MV-4-11 (cell line): ENCODE data around the gene CD101.
"Not testable (repeated sequence)": the region's sequence is repeated elsewhere in the genome, so short reads cannot be mapped to it uniquely, and the experiment has no call there.

Experiments used
- DNase-seq: peaks from one replicate; lab custom pipeline; 2025; lab: John Stamatoyannopoulos, UW

The CD101 gene

GRCh38 chr1:117001254-117001927, at the start of gene CD101:
Gene CD101 (plus strand): TSS chr1:117001760. CDS start chr1:117001818, 58 bp downstream.
- peak; percentile 91 for DNase-seq

- no peak for DNase-seq
These were observed 48.8 kb upstream of the CD101 start for GRCh38 chr1:116952738-116953275.

GRCh38 chr1:116954440-116954839, 47.1 kb upstream of the CD101 start:
- DNase-seq, result peak; percentile 53

GRCh38 chr1:116956378-116956777, 45.2 kb upstream of the CD101 start:
- no peak for DNase-seq

- DNase-seq, result no peak
These were observed 43.9 kb upstream of the CD101 start for GRCh38 chr1:116957646-116958045.

- DNase-seq, result no peak
These were observed 43.5 kb upstream of the CD101 start for GRCh38 chr1:116958110-116958509.

GRCh38 chr1:116958977-116959376, 42.6 kb upstream of the CD101 start:
- DNase-seq, result no peak

- no peak for DNase-seq
These were observed 40.0 kb upstream of the CD101 start for GRCh38 chr1:116961606-116962005.

GRCh38 chr1:116962987-116963639, 38.4 kb upstream of the CD101 start:
- no peak for DNase-seq

- DNase-seq, result no peak
These were observed 34.8 kb upstream of the CD101 start for GRCh38 chr1:116966791-116967190.

- no peak for DNase-seq
These were observed 32.8 kb upstream of the CD101 start for GRCh38 chr1:116968724-116969123.

- peak; percentile 63 for DNase-seq
These were observed 30.2 kb upstream of the CD101 start for GRCh38 chr1:116971258-116971860.

GRCh38 chr1:116971965-116972673, 29.4 kb upstream of the CD101 start:
- no peak for DNase-seq

GRCh38 chr1:116972674-116973030, 28.9 kb upstream of the CD101 start:
- DNase-seq, result no peak

GRCh38 chr1:116980309-116980708, 21.3 kb upstream of the CD101 start:
- DNase-seq, result not testable (repeated sequence)

GRCh38 chr1:116981521-116982037, 20.0 kb upstream of the CD101 start:
- no peak for DNase-seq

GRCh38 chr1:116982319-116983004, 19.1 kb upstream of the CD101 start:
- no peak for DNase-seq

- no peak for DNase-seq
These were observed 18.4 kb upstream of the CD101 start for GRCh38 chr1:116983112-116983511.

GRCh38 chr1:116983678-116984077, 17.9 kb upstream of the CD101 start:
- DNase-seq, result no peak

GRCh38 chr1:116984406-116985160, 17.0 kb upstream of the CD101 start:
- no peak for DNase-seq
